ENCODE results near the gene EN2.

GRCh38 chr7:155455132-155455693 is 2.7 kb upstream of the EN2 start:
- TF ChIP-seq, protein P1, sequence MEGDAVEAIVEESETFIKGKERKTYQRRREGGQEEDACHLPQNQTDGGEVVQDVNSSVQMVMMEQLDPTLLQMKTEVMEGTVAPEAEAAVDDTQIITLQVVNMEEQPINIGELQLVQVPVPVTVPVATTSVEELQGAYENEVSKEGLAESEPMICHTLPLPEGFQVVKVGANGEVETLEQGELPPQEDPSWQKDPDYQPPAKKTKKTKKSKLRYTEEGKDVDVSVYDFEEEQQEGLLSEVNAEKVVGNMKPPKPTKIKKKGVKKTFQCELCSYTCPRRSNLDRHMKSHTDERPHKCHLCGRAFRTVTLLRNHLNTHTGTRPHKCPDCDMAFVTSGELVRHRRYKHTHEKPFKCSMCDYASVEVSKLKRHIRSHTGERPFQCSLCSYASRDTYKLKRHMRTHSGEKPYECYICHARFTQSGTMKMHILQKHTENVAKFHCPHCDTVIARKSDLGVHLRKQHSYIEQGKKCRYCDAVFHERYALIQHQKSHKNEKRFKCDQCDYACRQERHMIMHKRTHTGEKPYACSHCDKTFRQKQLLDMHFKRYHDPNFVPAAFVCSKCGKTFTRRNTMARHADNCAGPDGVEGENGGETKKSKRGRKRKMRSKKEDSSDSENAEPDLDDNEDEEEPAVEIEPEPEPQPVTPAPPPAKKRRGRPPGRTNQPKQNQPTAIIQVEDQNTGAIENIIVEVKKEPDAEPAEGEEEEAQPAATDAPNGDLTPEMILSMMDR (IDR thresholded peaks at IDR 0.05) = no peak
- no peak for TF ChIP-seq POLR2A (IDR thresholded peaks at IDR 0.05)

All from uterus (tissue), 2 donors.